ENCODE data around the gene RGS10.

Gene RGS10

GRCh38 chr10:119495545-119495944, 47.0 kb downstream of the RGS10 start:
- no peak for DNase-seq

GRCh38 chr10:119495021-119495505, 47.5 kb downstream of the RGS10 start:
- no peak for DNase-seq

- no peak for DNase-seq
Observed at GRCh38 chr10:119494236-119495020, 48.1 kb downstream of the RGS10 start.

GRCh38 chr10:119493155-119493554, 49.4 kb downstream of the RGS10 start:
- DNase-seq = no peak

GRCh38 chr10:119491966-119492757, 50.4 kb downstream of the RGS10 start:
- no peak for DNase-seq

GRCh38 chr10:119489991-119490326, 52.6 kb downstream of the RGS10 start:
- no peak for DNase-seq

- no peak for DNase-seq
Observed at GRCh38 chr10:119488675-119489074, 53.8 kb downstream of the RGS10 start.

- no peak for DNase-seq
Observed at GRCh38 chr10:119483839-119484238, 58.7 kb downstream of the RGS10 start.

- no peak for DNase-seq
Observed at GRCh38 chr10:119483001-119483400, 59.5 kb downstream of the RGS10 start.

- no peak for DNase-seq
Observed at GRCh38 chr10:119481781-119482426, 60.6 kb downstream of the RGS10 start.

- no peak for DNase-seq
Observed at GRCh38 chr10:119480667-119481066, 61.9 kb downstream of the RGS10 start.

GRCh38 chr10:119479532-119479931, 63.0 kb downstream of the RGS10 start:
- no peak for DNase-seq

GRCh38 chr10:119478811-119479341, 63.6 kb downstream of the RGS10 start:
- DNase-seq = no peak

GRCh38 chr10:119478111-119478802, 64.3 kb downstream of the RGS10 start:
- no peak for DNase-seq

- DNase-seq = no peak
Observed at GRCh38 chr10:119477444-119477843, 65.1 kb downstream of the RGS10 start.

- no peak for DNase-seq
Observed at GRCh38 chr10:119474606-119475005, 67.9 kb downstream of the RGS10 start.

GRCh38 chr10:119473771-119474170, 68.7 kb downstream of the RGS10 start:
- DNase-seq = no peak

- DNase-seq = no peak
Observed at GRCh38 chr10:119470920-119471702, 71.4 kb downstream of the RGS10 start.

- no peak for DNase-seq
Observed at GRCh38 chr10:119469846-119470245, 72.7 kb downstream of the RGS10 start.

GRCh38 chr10:119469325-119469707, 73.2 kb downstream of the RGS10 start:
- no peak for DNase-seq

- DNase-seq = no peak
Observed at GRCh38 chr10:119468542-119469324, 73.8 kb downstream of the RGS10 start.
